Thymus (tissue), 11 donors: ENCODE measurements around the gene GPR62. TPM values are rescaled to one million over a fixed set of nuclear protein-coding genes. Genes with fewer than 3 reads are reported as not detected.

Experiments
- DNase-seq, 9 donors: peaks; one replicate each; pipeline ENCODE4 v3.0.0-alpha.2; 2013; ENCODE audit warnings: low spot score in 9 of 9, low read depth in 6 of 9, missing footprints in 1 of 9
- H3K27ac ChIP-seq, 2 donors: one replicate each; pipeline ENCODE4 v1.5.1; 2013; ENCODE audit warnings: control low read depth in 1 of 2, low read depth in 1 of 2, low read length in 1 of 2, mild to moderate bottlenecking in 1 of 2, moderate library complexity in 1 of 2
- H3K27me3 ChIP-seq, 2 donors: one replicate each; pipeline ENCODE4 v1.5.1; 2013; ENCODE audit warnings: low read length in 1 of 2; ENCODE audit not compliant: control insufficient read depth in 2 of 2, insufficient read depth in 1 of 2
- H3K36me3 ChIP-seq, 2 donors: one replicate each; pipeline ENCODE4 v1.5.1; 2013; ENCODE audit warnings: low read length in 1 of 2, mild to moderate bottlenecking in 1 of 2, moderate library complexity in 1 of 2; ENCODE audit not compliant: control insufficient read depth in 2 of 2, insufficient read depth in 2 of 2
- H3K4me1 ChIP-seq, 2 donors: one replicate each; pipeline ENCODE4 v1.5.1; 2013; ENCODE audit warnings: low read length in 2 of 2; ENCODE audit not compliant: control insufficient read depth in 2 of 2, insufficient read depth in 2 of 2
- H3K4me3 ChIP-seq, 2 donors: one replicate each; pipeline ENCODE4 v1.5.1; 2013; ENCODE audit warnings: low read length in 2 of 2, control low read depth in 1 of 2, mild to moderate bottlenecking in 1 of 2
- H3K9me3 ChIP-seq, 2 donors: one replicate each; pipeline ENCODE4 v1.5.1; 2013; ENCODE audit warnings: low read length in 1 of 2, mild to moderate bottlenecking in 1 of 2; ENCODE audit not compliant: control insufficient read depth in 2 of 2, insufficient read depth in 1 of 2
- WGBS: extraction: QIAGEN DNeasy Blood & Tissue Kit; methylation state at CpG from one replicate; pipeline ENCODE4 v1.1.7; 2013; 5-methylcytosine and 5-hydroxymethylcytosine counted together
- polyA plus RNA-seq: library from polyadenylated mRNA; stranded (reverse); fragments of 200-250 nt; gene quantifications from one replicate; pipeline ENCODE4 v1.2.3, GENCODE V29; 2013
- total RNA-seq: library from RNA; stranded (reverse); fragments of 120-200 nt; gene quantifications from one replicate; pipeline ENCODE4 v1.2.4, GENCODE V29; 2013
- donor health status: healthy.

Gene GPR62
- total and polyA plus RNA-seq, 2 donors, result 0.02 to 0.05 TPM

GRCh38 chr3:52001443-52001974 is 46.3 kb downstream of the GPR62 start:
- Histone ChIP-seq H3K4me1 (peaks cover 11 to 33% of the 10 kb centered on the region in 2 donors), H3K4me3 (no peak overlapping the region), H3K27ac (peak overlapping the region in 1 of 2 donors; percentile 28), H3K27me3 (peaks cover 0 to 2% of the 10 kb centered on the region in 2 donors), H3K36me3 (no peaks in the 10 kb centered on the region), H3K9me3 (no peaks in the 10 kb centered on the region)
- peak; percentile 76 to 95 (median 90) for DNase-seq
- 2% methylated on average over 18 of the region's 18 CpGs for WGBS

GRCh38 chr3:52002748-52003147 is 47.6 kb downstream of the GPR62 start:
- peaks cover 0 to 2% of the 10 kb centered on the region in 2 donors for H3K27me3 ChIP-seq
- no peak overlapping the region for H3K27ac ChIP-seq
- H3K36me3 ChIP-seq, result no peaks in the 10 kb centered on the region
- DNase-seq, result no peak
- peaks cover 11 to 36% of the 10 kb centered on the region in 2 donors for H3K4me1 ChIP-seq
- WGBS, result 91% methylated on average over 6 of the region's 6 CpGs
- H3K9me3 ChIP-seq, result no peaks in the 10 kb centered on the region
- no peak overlapping the region for H3K4me3 ChIP-seq

GRCh38 chr3:52004163-52004787 is 49.1 kb downstream of the GPR62 start:
- no peak overlapping the region for H3K27ac ChIP-seq
- no peaks in the 10 kb centered on the region for H3K36me3 ChIP-seq
- no peak overlapping the region for H3K4me3 ChIP-seq
- no peaks in the 10 kb centered on the region for H3K9me3 ChIP-seq
- peaks cover 11 to 36% of the 10 kb centered on the region in 2 donors for H3K4me1 ChIP-seq
- H3K27me3 ChIP-seq, result peaks cover 0 to 2% of the 10 kb centered on the region in 2 donors
- peak in 6 of 9 donors; percentile 21 to 67 (median 36) for DNase-seq
- WGBS, result 77% methylated on average over 16 of the region's 16 CpGs

- WGBS, result over 99% methylated on average over 4 of the region's 4 CpGs
- H3K4me1 ChIP-seq, result peaks cover 11 to 36% of the 10 kb centered on the region in 2 donors
- H3K36me3 ChIP-seq, result no peaks in the 10 kb centered on the region
- no peak overlapping the region for H3K4me3 ChIP-seq
- H3K27ac ChIP-seq, result peak overlapping the region in 1 of 2 donors; percentile 26
- H3K9me3 ChIP-seq, result no peaks in the 10 kb centered on the region
- H3K27me3 ChIP-seq, result no peaks in the 10 kb centered on the region
- DNase-seq, result no peak
Observed at GRCh38 chr3:52004906-52005395, 49.8 kb downstream of the GPR62 start.

DNA sequence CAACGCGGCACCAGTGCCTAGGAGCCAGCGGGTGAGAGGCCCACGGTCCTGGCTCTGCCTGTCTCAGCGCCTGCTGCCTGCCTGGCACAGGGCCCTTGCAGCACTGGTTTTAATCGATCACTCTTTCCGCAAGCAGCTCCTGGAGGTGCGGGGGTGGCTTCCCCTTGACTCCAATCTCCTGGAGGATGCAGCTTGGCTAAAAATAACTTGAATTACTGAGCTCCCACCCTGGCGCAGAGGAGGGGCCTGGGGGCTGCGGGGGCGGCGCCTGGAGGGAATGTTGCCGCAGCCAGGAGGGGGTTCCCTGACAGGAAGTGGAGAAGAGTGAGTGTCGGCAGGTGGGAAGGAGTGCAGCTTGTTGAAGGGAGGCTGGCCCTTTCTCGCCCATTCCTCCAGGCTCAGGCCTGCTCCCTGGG is 50.4 kb downstream of the GPR62 start:
- Histone ChIP-seq H3K27ac (peak overlapping the region; percentile 15 to 43), H3K9me3 (no peaks in the 10 kb centered on the region), H3K27me3 (no peaks in the 10 kb centered on the region), H3K4me1 (peaks cover 11 to 36% of the 10 kb centered on the region in 2 donors), H3K36me3 (no peaks in the 10 kb centered on the region), H3K4me3 (no peak overlapping the region)
- WGBS, result 45% methylated on average over 15 of the region's 15 CpGs
- DNase-seq, result peak in 1 of 9 donors; percentile 39

GRCh38 chr3:52006017-52006819 is 51.0 kb downstream of the GPR62 start:
- Histone ChIP-seq H3K27ac (peak overlapping the region; percentile 15 to 43), H3K9me3 (no peaks in the 10 kb centered on the region), H3K4me1 (peaks cover 11 to 36% of the 10 kb centered on the region in 2 donors), H3K4me3 (no peak overlapping the region), H3K27me3 (no peaks in the 10 kb centered on the region), H3K36me3 (no peaks in the 10 kb centered on the region)
- peak in 1 of 9 donors; percentile 42 for DNase-seq
- WGBS, result 68% methylated on average over 8 of the region's 8 CpGs

- WGBS, result 96% methylated on average over 6 of the region's 6 CpGs
- peaks cover 8 to 30% of the 10 kb centered on the region in 2 donors for H3K4me1 ChIP-seq
- no peak overlapping the region for H3K4me3 ChIP-seq
- no peaks in the 10 kb centered on the region for H3K27me3 ChIP-seq
- DNase-seq, result no peak
- H3K36me3 ChIP-seq, result no peaks in the 10 kb centered on the region
- H3K27ac ChIP-seq, result no peak overlapping the region
- H3K9me3 ChIP-seq, result no peaks in the 10 kb centered on the region
Observed at GRCh38 chr3:52006820-52007133, 51.6 kb downstream of the GPR62 start.
